HEK293T (cell line): ENCODE measurements around the gene AGMO.

Source experiments
- BHLHE40 ChIP-seq: fragments of 450-650 bp; IDR thresholded peaks from 2 replicates; pipeline ENCODE4 v1.6.1; 2016; ENCODE audit warnings: mild to moderate bottlenecking, moderate library complexity, borderline replicate concordance
- L3MBTL2 ChIP-seq: fragments of 450-650 bp; conservative IDR thresholded peaks from 2 replicates; pipeline ENCODE4 v1.6.1; 2016; ENCODE audit warnings: mild to moderate bottlenecking
- LEF1 ChIP-seq: fragments of 450-650 bp; IDR thresholded peaks from 2 replicates; pipeline ENCODE4 v1.6.1; 2017; ENCODE audit warnings: mild to moderate bottlenecking, borderline replicate concordance
- PKNOX1 ChIP-seq: fragments of 450-650 bp; IDR thresholded peaks from 2 replicates; pipeline ENCODE4 v1.6.1; 2016
- ZNF384 ChIP-seq: fragments of 450-650 bp; IDR thresholded peaks from 2 replicates; pipeline ENCODE4 v1.6.1; 2016

GRCh38 chr7:15566476-15566875 is 4.7 kb upstream of the AGMO start:
- no peak for TF ChIP-seq BHLHE40
- no peak for TF ChIP-seq PKNOX1
- TF ChIP-seq LEF1 = no peak
- TF ChIP-seq L3MBTL2 = no peak
- TF ChIP-seq ZNF384 = no peak
